Prostate gland (tissue), 2 donors: ENCODE results near the gene HRAS.

Experiments used
- CTCF ChIP-seq, 4 experiments: fragments of 200-600 bp in 2 of 4; fragments of 450-650 bp in 2 of 4; sonication (generic) in 2 of 4; IDR thresholded peaks; 1 replicate in 3 of 4; 2 replicates in 1 of 4; pipeline ENCODE4 v1.5.1; 2016 to 2019; ENCODE audit warnings: antibody characterized with exemption in 4 of 4, mild to moderate bottlenecking in 2 of 4, moderate library complexity in 2 of 4
- POLR2A ChIP-seq: fragments of 450-650 bp; IDR thresholded peaks from one replicate; pipeline ENCODE4 v1.6.1; 2016; ENCODE audit warnings: antibody characterized with exemption, mild to moderate bottlenecking
- POLR2AphosphoS5 ChIP-seq: sonication (generic); formaldehyde crosslinking; IDR thresholded peaks from one replicate; pipeline ENCODE4 v1.6.1; 2017; ENCODE audit warnings: antibody characterized with exemption

GRCh38 chr11:562046-562645 is 26.8 kb upstream of the HRAS start:
- TF ChIP-seq POLR2AphosphoS5 = no peak
- no peak for TF ChIP-seq CTCF (IDR thresholded peaks at IDR 0.05)
- no peak for TF ChIP-seq POLR2A
